Hematopoietic multipotent progenitor cell treated with erythropoietin and hydrocortisone succinate and interleukin-3 and kit ligand, for 6 days (in vitro differentiated cells): ENCODE data around the gene GLG1.
"Not testable (repeated sequence)": the region's sequence is repeated elsewhere in the genome, so short reads cannot be mapped to it uniquely, and the experiment has no call there.

ENCODE experiments used
- DNase-seq: peaks from one replicate; pipeline ENCODE4 v3.0.0-alpha.2; 2015

The GLG1 gene

GRCh38 chr16:74468807-74469525, 137.9 kb downstream of the GLG1 start:
- no peak for DNase-seq

- DNase-seq = no peak
Observed at GRCh38 chr16:74466872-74467271, 140.0 kb downstream of the GLG1 start.

GRCh38 chr16:74465851-74466685, 140.8 kb downstream of the GLG1 start:
- no peak for DNase-seq

DNA sequence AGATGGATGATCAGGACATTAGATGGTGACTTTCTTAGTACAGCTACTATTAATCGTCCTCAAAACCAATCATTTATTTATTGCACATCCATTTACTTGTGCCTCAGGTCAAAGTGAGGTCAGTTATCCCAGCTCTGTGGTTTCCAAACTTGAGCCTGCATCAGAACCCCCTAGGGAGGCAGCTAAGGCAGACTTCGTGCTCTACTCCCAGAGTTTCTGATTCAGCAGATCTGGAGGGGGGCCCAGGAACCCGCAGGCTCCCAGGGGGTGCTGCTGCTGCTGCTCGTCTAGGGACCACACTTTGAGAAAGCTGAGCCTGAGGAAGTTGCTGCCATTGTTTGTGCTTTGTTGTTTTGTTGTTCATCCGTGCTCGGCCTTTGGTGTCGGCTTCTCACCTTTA, 141.6 kb downstream of the GLG1 start:
- no peak for DNase-seq

DNA sequence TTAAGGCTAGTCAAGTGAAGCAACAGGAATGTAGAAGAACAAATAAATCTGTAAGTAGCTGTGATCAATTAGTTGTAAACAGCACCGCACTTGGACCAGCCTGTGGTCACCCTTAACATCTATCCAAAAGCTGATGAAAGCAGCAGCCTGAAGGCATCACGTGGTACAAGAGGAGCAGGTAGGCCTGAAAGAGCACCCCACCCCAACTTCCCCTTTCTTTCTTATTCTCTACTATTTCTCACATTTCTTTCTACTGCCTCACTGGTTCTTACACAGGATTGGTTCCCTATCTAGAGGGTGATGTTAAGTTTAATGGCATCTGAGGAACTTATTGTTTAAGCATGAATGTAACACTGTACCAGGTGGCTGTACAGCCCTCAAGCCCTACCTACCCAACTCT, 143.0 kb downstream of the GLG1 start:
- DNase-seq = no peak

DNA sequence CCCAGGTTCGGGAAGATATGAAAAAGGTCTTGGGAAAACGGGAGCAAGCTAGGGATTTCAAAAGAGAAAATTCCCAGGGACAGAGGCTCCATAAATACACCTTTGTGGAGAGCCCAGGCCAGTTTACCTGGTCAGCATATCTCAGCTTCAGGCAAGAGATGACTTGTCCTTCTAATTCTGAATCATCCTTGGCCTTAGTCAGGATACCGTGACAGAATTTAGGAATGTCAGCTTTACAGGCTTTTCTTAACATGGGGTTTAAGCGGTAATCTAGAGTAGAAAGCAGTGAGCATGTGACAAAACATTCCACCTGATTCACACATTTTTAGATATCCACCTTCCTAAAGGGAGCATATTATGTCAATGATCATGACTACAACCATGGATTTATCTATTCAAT, 144.6 kb downstream of the GLG1 start:
- no peak for DNase-seq

DNA sequence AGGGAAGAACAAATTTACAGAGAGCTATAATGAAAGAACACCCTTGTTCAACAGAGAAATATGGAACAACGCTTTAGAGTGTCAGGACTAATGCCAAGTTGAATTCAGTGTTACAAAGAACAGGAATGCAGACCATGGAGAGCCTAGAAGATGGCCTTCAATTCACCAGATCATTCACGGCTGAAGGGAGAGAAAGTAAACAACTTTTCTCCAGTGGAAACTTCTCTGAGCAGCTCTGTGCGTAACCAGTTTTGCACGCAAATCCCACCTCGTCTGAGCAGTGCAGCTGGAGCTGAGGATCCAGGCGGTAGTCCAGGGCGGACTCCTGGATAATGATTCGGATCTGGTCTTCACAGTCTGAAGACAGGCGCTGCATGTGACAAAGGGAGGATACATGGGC, 145.1 kb downstream of the GLG1 start:
- no peak for DNase-seq

- DNase-seq = no peak
Observed at GRCh38 chr16:74460542-74460941, 146.4 kb downstream of the GLG1 start.

DNA sequence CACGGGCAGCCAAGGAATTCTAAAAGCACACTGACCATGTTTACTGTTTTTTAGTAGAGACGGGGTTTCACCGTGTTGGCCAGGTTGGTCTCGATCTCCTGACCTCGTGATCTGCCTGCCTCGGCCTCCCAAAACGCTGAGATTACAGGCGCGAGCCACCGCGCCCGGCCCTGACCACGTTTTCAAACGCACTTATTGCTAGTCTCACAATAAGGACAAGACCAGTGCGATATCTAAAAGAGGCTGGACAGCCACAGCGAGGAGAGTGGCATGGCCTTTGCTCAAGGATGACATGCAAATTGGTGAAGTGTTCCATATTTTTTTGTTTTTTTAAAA, 150.7 kb downstream of the GLG1 start:
- DNase-seq = no peak

GRCh38 chr16:74455619-74456289, 151.2 kb downstream of the GLG1 start:
- DNase-seq = no peak

- no peak for DNase-seq
Observed at GRCh38 chr16:74455213-74455612, 151.7 kb downstream of the GLG1 start.

DNA sequence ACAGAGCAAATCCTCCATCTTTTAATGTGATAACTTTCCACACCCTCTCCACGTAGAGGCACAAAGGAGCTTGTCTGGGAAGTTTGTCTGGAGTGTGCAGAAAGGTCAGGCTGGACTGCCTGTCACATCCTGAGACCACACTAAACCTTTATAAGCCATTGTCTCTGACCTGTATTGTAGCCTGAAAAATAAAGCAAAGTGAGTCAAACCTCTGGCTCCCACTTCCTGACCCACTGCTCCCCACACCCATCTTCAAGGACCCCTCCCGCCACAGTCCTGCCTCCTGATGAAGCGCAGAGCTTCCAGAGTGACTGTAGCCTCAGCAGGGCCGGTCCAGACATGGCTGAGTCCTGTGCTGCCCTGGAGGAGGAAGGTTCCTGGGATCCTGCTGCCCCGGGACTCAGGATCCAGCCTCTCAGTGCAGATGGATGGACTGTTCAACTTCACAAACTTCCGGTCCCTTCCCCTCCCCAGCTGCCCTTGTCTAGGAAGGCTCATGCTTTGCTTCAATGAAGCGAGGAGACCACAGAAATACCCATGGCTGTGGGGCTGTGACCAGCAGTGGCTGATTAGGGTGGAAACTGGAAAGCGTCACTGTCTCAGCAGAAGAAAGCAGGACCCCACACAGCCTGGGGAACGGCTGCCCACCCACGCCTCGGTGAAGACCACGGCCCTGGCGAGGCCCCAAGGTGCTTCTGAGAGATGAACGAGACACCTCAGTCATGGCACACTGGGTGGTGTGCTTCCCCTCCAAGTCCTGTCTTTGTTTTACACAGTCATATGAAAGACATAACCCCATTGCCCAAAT, 154.8 kb downstream of the GLG1 start:
- DNase-seq = no peak

- DNase-seq = no peak
Observed at GRCh38 chr16:74450967-74451760, 155.8 kb downstream of the GLG1 start.

GRCh38 chr16:74450236-74450635, 156.7 kb downstream of the GLG1 start:
- no peak for DNase-seq

DNA sequence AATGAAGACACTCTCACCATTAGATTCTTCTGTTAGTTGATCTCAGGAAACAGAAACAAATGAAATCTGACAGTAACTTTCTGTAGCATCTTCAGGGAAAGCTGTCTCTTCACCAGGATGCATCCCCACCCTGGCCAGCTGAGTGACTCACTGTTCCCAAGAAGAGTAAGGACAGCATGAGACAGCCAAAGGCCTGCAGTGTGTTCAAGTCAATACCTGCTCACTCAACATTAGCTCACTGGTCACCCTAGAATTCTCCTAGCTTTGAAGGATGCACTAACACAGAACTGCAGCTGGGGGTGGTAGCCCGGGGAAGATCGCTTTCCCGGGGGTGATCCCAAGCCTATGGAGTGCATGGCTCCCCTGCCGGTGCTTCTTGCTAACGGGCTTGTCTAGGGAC, 157.4 kb downstream of the GLG1 start:
- DNase-seq = no peak

DNA sequence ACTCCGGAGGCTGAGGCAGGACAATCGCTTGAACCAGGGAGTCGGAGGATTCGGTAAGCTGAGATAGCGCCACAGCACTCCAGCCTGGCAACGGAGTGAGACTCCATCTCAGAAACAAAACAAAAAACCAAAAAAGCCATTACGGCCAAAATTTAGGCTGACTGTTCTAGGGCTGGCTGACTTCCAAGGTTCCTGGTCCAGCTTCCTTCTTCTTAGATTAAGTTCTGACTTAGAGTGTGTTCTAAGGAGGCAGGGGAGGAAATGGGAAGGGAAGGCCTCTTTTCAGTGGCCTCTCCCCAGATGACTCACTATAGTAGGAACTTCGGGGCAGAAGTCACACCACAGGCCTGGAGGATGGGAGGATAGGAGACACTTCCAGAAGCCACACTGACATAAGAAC, 157.9 kb downstream of the GLG1 start:
- DNase-seq = peak; percentile 18

DNA sequence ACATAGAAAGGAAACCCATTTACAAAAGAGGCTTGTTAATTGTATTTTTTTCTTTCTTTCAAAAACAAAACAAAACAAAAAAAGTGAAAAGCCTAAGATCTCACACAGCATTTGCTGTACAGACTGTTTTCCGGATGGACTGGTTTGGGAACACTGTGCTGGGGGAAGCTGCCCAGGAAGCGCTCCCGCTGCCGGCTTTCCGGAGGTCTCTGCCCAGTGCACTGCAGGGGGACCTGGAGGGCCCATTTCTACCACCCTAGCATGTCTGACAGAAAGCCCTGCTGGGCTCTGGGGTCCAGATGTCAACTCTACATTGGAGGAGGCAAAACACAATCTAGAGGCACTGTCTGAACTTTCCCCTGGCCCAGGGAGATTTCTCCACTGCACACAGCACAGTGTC, 159.3 kb downstream of the GLG1 start:
- DNase-seq = no peak

- no peak for DNase-seq
Observed at GRCh38 chr16:74446866-74447265, 160.0 kb downstream of the GLG1 start.

GRCh38 chr16:74443624-74444346, 163.1 kb downstream of the GLG1 start:
- not testable (repeated sequence) for DNase-seq

- no peak for DNase-seq
Observed at GRCh38 chr16:74439685-74440084, 167.2 kb downstream of the GLG1 start.

DNA sequence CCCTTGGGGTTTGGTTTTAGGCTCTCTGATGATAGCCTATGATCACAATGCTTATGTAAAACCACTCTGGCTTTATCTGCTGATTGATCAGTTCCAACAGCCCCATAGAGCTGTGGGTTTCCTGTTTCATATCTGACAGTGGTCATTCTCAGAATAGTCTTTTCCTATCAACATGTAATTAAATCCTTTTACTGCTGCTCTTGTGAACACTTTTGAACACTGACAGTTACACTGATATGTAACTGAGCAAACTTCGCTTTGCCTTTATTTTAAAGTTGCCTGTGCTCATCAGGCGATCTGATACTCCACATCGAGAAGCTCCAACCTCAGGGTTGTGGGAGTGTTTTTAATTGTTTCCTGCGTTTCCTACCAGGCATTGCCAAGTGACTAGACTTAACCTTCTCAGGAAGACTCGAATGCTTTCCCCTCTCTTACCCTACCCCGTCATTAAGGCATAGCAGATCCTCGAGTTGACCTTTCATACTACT, 168.4 kb downstream of the GLG1 start:
- DNase-seq = peak; percentile 77
